ENCODE data around the gene APBA1.

APBA1 gene

GRCh38 chr9:69564557-69564956 lies 107.6 kb downstream of the APBA1 start:
- no peak for TF ChIP-seq ZFX (IDR thresholded peaks at IDR 0.05)
- TF ChIP-seq CTCF (conservative IDR thresholded peaks at IDR 0.05) = no peak
- no peak overlapping the region for H3K27ac ChIP-seq

- TF ChIP-seq CTCF (conservative IDR thresholded peaks at IDR 0.05) (no peak), ZFX (IDR thresholded peaks at IDR 0.05) (no peak)
- H3K27ac ChIP-seq = no peak overlapping the region
Measured at GRCh38 chr9:69559126-69559525, 113.0 kb downstream of the APBA1 start.

- no peak overlapping the region for H3K27ac ChIP-seq
- no peak for TF ChIP-seq CTCF (conservative IDR thresholded peaks at IDR 0.05)
- TF ChIP-seq ZFX (IDR thresholded peaks at IDR 0.05) = no peak
Measured at GRCh38 chr9:69556707-69557106, 115.5 kb downstream of the APBA1 start.

- no peak overlapping the region for H3K27ac ChIP-seq
- no peak for TF ChIP-seq ZFX (IDR thresholded peaks at IDR 0.05)
- no peak for TF ChIP-seq CTCF (conservative IDR thresholded peaks at IDR 0.05)
Measured at GRCh38 chr9:69555802-69556201, 116.4 kb downstream of the APBA1 start.

- no peak for TF ChIP-seq CTCF (conservative IDR thresholded peaks at IDR 0.05)
- no peak for TF ChIP-seq ZFX (IDR thresholded peaks at IDR 0.05)
- no peak overlapping the region for H3K27ac ChIP-seq
Measured at GRCh38 chr9:69554945-69555344, 117.2 kb downstream of the APBA1 start.

GRCh38 chr9:69549310-69550202 lies 122.6 kb downstream of the APBA1 start:
- H3K27ac ChIP-seq = no peak overlapping the region
- TF ChIP-seq ZFX (IDR thresholded peaks at IDR 0.05) (no peak), CTCF (conservative IDR thresholded peaks at IDR 0.05) (peak; percentile 94)

- H3K27ac ChIP-seq = no peak overlapping the region
- no peak for TF ChIP-seq ZFX (IDR thresholded peaks at IDR 0.05)
- TF ChIP-seq CTCF (conservative IDR thresholded peaks at IDR 0.05) = no peak
Measured at GRCh38 chr9:69548681-69549080, 123.5 kb downstream of the APBA1 start.

Data from C4-2B (cell line).